Hematopoietic multipotent progenitor cell (in vitro differentiated cells): ENCODE results near the gene OLFM3. TPM values are rescaled to one million over a fixed set of nuclear protein-coding genes. Genes with fewer than 3 reads are reported as not detected.

Experiments
- DNase-seq, 3 donors: peaks; one replicate each; pipeline ENCODE4 v3.0.0-alpha.2; 2011 to 2015; ENCODE audit warnings: low read depth in 2 of 3, low spot score in 2 of 3
- total RNA-seq: library from RNA; depleted of rRNA; stranded (reverse); fragments of >200 nt; gene quantifications from one replicate; pipeline ENCODE4 v1.2.3, GENCODE V29; 2012

OLFM3 gene
- total RNA-seq, result 0.27 TPM

DNA sequence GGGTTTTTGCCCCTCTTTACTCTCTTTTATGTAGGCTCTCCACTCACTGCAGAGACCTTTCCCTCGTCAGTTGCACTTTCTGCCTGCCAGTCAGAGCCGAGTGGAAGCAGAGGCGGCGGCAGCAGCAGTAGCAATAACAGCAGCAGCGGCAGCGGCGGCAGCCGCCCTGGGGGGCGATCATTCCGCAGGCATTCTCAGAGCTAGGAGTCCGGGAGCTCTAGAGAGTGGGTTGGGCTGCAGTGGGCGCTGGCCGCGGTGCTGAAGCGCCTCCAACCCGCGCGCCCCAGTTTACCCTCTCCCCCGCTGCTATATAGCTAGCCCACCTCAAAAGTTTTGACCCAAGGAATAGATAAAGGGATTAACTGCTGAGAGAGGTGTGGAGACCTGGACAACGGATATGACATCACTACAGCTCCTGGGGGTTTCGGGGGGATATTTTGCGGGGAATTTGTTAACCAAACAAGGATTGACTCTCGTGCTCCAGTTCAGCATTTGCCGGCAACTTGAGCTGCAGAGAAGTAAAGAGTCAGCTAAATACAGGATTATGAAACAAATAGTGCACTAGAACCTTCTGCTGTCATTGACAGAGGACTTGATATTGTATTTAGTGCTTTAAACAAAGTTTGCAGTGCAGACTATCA is at the start of gene OLFM3:
Gene OLFM3 (minus strand): TSS at position 102 of the 641 bp plus-strand sequence.
- peak in 2 of 3 donors; percentile 47 to 64 for DNase-seq

DNA sequence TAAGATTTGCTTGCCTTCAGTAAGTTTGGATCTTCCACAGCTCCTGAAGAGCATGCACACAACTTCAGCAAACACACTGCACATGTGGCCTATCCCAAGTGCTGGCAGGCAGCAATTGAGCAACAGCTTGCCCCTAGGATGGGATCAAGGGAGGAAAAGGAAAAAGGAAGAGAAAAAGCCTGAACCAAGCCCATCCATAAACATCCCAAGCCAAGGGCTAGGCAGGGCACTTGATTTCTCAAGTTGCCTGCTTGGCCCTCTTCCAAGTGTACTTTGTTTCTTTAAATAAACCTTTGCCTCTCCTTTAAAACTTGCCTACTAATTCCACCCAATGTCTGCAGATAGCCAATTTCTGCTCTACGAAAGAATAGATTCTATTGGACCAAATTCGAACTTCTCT is 49.0 kb upstream of the OLFM3 start:
- no peak for DNase-seq

DNA sequence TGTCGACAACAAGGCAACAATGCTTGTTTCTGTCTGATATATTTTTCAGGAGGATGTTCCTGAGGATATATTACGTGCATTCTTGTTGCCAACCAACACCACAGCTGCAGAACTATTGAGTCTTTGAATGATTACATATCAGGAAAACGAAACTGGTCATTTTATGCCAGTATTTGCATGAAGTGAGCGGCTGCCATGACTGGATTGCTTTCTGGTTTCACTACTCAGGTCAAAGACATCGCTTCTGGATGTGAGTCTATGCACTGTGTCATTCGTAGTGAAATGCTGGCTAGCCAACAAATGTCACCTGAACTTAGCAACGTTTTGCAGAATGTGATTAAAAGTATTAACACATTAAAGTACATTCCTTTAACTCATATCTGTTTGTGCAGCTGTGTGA is 35.8 kb upstream of the OLFM3 start:
- no peak for DNase-seq

DNA sequence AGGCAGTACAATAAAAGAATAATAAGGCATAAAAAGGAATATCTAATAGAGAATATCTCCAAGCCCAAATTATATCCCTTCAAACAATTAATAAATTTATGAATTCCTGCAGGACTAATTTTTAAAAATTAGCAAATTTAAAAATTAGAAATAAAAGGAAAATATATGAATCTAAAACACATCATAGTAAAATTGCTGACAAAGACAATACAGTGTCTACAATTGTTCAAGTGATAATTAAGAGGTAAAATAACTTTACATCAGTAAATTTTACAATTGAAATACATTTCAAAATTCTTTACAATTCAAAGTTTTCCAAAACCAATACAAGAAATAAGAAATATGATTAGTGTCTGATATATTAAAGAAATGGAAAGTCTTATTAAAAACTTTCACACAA is 22.8 kb upstream of the OLFM3 start:
- DNase-seq, result no peak

DNA sequence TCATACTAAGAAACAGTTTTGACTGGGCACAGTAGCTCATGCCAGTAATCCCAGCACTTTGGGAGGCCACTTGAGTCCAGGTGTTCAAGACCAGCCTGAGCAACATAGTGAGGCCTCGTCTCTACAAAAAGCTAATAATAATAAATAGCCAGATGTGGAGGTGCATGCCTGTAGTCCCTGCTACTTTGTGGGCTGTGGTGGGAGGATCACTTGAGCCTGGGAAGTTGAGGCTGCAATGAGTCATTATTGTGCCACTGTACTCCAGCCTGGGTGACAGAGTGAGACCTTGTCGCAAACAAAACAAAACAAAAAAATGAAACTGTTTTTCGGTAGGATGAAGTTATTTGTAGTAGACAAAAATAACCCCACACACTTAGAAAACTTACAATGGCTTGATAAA is 19.0 kb upstream of the OLFM3 start:
- no peak for DNase-seq

DNA sequence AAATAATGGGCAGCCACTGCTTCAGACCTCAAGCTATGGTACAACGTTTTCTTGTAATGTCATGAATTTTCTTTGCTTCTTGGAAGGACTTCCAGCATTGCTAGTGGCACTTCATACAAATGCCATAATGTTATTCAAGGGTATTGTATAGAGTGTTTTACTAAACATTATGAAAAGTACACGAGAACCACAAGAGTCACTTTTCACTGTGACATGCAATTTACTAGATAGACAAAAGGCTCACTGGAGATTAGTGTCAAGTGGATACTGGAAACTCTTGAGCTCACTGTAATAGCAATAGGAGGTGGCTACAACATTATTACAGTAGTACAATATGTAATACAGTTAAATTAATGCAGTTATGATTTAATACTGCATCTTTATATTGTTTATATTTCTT is 5.3 kb upstream of the OLFM3 start:
- no peak for DNase-seq

DNA sequence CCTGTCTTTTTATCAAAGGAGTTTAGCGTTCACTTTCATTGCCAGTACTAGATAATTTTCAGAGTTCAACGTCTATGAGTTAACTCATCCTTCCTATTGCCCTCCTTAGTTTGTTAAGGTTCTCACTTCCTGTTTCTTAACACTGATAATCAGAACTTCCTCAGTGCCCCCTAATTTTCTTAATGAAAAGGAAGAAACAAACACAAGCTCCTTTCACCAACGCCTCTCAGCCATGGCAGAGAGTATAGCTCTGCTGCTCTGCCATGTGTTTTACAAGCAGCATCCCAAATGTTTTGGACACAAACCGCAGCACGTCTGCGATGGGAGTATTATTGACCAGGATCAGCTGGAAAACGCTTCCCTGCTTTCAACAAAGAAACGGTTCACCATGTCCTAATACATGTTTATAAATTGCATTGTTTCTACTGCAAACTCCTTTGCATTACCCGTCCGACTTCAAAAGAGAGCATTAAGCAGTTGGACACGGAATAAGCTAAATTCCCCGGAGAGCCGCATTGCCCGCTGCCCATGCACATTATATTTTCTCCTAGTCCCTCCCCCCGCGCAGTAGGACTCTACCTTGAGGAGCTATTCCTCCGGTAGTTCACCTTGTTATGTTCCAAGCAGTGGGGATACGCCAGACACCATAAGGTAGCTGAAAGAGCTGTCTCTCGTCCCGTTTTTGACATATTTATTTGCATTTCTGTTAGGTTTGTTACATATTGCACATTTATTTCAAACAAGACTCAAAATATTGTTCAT is 561 bp downstream of the OLFM3 start:
- DNase-seq, result no peak

DNA sequence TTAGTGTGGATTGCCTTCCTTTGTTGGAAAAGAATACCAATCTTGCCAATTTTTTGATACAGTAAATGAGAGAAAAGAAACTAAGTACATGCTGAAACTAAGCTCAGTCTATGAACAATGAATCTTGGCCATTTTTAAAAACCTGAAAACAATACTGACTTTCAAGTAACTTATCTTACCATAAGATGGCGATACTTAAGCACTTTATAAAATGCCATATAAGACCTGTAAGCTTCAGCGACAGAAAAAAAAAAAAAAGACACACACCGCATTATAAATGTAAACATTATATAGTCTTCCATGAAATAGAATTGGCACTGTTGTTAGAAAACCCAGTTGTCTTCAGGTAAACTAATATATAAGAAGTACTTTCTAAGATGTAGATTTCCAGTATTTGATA is 3.0 kb downstream of the OLFM3 start:
- no peak for DNase-seq

DNA sequence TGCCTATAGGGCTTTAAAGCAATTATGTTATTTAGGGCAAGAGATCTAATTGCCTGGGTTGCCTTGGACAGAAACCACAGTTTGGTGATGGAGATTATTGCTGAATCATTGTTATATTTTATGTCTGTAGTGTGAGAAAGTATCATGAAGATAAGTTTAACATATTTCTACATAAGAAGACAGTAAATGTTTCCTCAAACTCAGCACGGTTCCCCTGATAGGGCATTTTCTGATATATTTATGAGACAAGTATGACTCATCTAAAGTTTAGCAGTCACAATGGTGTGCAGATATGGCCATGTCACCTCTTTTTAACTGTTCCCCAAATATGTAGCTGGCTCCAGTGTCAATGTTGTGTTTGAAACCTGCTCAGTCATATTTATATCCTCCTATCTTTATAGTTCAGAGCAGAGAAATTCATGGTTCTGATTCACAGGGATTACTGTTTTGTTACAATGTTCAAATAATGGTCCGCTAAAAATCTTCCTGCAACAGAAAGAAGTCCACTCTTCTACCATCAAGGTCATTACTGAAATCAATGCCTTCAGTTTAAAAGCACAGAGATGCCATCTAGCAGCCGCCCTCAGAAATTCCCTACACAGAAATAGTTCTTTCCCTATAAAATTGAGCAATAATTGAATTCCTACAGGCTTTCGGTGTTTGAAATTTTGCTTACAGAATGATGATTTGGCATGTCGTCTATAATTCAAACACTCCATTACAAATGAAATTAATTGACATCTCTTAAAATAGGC is 3.7 kb downstream of the OLFM3 start:
- peak in 2 of 3 donors; percentile 51 to 74 for DNase-seq

DNA sequence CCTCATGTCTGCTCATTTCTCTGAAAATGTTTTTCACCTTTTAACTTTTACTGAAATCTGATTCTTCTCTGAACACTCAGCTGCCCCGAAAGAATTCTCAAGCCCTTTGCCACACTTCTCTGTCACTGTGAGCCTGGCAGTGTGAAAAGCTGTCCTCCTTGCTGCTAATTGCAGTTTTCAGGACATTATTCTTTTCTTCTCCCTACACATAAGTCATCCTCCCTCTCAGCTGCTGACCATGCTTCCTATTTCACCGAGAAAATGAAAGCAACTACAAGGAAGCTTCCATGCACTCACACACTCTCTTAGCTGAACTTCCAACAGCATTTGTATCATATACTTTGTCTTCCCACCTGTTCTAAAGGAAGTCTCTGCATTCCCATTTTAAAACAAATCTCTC is 15.8 kb downstream of the OLFM3 start:
- no peak for DNase-seq

DNA sequence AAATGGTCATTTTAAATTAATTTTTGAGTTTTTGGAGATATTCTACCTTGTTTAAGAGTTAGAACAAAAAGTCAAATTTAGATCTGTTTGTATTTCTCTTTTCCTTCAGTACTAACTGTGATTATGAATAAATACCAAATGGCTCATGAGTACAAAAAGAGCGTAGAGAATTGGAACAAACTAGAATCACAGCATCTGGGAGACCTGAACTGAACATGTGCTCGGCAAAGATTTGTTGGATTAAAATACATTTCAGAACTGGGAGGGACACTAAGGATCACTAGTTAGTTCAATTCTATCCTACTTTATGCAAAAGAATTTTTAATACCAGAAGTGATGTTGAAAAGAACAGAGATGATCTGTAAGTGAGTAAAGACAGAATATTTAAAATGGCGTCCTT is 19.5 kb downstream of the OLFM3 start:
- no peak for DNase-seq

DNA sequence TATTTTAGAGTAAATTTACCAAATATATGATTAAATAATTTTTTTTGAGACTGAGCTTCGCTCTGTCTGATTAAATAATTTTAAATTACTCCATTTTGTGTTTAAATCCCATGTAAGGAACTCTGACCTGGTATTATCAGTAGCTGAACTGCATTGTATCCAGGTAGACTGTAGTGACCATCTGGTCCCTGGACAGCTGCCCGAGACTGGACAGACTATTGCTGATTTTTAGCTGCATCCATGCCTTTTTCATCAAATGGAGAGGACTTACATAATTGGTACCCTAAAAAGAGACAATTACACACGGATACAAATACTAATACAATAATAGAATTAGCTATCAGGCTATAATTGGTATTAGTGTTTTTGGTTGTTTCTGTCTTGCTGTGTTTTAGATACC is 20.6 kb downstream of the OLFM3 start:
- DNase-seq, result no peak

DNA sequence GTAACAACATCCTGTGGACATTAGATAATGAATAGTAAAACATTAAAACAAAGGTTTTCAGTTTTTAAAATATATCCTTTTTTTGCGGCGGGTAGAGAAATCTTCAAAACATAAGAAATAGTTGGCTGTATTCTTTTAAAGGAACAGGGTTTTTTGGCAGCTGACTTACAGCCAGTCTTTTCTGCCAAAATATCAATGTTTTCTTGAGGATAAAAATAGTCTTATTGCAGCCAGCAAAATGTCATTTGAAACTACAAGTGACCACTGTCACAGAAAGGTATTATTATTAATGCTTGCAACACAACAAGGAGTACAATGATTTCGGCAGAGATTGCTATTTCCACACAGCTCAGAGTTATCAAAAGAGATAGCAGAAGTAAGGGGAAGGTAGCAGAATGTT is 21.4 kb downstream of the OLFM3 start:
- DNase-seq, result no peak

DNA sequence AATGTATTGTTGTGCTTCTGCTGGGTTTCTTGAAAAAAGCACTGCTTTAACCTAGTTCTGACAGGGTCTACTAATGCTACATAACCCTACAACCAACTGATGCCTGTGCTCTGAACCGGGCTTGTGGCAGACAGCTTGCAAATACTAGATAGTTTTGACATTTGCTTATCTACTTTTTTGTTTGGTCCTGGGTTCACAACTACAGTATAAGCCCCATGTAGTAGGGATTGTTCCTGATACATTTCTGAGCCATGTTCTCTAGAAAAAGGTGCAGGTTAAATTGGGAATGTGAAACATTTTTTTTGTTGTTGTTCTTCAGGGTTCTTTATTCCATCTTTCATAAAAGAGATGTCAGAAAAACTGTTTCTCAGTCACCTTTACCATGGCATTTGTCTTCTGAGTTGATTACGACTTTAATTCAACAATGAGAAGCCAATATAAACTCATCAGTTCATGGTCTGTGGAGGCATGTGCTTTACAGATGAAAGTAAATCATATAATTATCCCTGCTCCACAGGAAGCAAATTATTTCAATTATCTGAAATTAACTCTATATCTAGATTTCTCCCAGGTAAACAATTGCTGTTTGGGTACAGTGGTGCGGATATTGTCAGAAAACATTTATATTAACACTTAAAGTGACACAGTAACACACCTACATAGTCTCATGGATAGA is 22.0 kb downstream of the OLFM3 start:
- no peak for DNase-seq

DNA sequence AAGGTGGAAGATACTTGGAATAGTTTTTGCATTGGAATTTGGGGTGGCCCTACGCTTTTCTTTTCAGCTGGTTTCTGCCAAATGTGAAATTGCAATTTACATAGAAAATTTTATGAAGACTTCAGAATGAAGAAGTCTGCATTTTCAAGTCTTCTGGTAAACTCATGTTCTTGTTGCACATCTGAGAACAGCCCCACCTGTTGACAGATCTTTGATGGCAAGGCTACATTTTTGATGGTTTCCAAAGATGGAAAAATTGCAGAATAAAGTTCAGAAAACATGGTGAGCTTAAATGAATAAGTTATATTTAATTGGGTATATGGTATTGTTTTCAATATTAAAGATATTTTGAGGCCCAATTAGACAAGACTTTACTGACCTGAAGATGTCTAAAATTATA is 25.4 kb downstream of the OLFM3 start:
- peak in 2 of 3 donors; percentile 3 to 69 for DNase-seq

DNA sequence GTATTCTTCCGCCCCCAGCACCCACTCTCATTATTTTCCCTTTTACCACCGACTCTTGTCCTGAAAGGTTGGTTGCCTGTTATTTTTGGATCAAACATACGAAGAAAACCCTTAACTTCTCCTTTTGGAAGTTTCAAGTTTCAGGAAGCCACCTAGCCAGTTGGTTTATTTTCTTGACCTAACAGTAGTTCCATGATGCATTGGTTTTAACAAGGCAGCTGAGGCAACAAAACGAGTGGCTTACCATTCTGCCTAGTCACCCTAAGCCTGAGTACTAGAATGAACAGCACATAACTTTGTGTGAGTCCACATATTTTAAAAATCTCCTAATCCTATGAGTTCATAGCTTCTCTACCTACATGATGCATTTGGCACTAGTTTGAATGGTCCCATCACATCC is 28.9 kb downstream of the OLFM3 start:
- no peak for DNase-seq

DNA sequence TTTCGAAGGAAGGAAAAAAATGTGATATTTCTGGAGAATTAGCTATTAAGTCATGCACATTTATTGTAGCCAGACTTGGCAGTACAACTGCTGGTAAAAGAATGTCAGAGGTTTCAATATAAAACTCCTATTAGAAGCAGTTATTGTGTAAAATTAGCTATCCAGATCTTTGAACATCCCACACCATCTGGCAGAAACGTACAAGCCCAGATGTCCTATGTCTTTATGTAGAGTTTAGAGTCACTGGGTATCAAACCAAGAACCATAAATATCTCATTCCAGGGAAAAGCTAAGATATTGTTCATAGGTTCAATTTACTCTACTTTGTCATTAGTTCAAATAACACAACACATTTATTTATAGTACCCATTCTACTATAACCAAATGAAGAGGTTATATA is 31.4 kb downstream of the OLFM3 start:
- DNase-seq, result no peak

DNA sequence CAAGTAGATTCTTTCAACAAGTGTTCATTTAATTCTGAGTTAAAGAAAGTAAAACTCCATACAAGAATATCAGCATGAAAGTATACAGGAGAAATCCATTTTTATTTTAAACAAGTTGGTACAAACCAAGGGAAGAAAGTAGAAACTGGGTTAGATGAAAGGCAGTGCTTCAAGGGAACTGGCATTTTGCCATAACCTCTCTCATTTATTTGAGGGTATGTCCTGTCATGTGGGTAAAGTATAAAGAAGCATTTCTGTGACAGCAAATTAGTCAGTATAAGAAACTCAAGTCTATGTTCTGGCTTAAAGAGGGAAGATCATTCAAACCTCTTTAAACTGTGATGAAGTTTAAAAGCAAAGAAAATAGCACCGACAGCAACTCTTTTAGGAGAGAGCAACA is 32.0 kb downstream of the OLFM3 start:
- peak in 1 of 3 donors; percentile 52 for DNase-seq

DNA sequence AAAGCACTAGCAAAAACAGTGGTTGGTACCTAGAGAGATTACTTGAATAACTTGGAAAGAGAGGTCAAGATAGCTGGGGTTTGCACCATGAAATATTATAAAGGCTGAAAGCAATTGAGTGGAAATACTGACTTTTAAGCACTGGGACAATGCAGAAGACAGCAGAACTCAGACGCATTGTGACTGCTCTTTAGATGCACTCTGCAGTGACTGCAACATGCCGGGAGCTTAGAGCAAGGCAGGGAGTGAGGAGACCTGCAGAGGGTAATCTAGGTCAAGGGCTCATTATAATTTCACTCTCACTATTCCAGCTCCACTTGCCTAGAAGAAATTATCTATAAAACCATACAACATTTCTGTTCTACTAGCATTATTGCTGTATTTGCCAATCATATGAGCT is 36.6 kb downstream of the OLFM3 start:
- no peak for DNase-seq

DNA sequence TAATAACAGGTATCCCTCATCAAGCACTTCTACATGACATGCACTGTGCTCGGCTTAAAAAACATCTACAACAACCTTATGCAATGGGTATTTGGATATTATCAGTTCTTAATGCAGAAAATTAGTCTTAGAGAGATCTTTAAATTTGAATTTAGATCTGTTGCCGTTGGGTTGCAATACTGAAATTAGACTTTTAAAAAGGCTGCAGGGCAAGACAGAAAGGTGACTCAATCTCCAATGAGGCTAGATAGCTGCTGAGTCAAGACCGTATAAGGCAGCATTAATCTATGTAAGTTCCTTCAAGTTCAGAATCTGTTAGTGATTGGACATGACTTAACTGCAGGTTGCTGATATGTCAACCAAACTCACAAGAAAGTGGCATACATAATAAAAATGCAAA is 37.3 kb downstream of the OLFM3 start:
- DNase-seq, result no peak

DNA sequence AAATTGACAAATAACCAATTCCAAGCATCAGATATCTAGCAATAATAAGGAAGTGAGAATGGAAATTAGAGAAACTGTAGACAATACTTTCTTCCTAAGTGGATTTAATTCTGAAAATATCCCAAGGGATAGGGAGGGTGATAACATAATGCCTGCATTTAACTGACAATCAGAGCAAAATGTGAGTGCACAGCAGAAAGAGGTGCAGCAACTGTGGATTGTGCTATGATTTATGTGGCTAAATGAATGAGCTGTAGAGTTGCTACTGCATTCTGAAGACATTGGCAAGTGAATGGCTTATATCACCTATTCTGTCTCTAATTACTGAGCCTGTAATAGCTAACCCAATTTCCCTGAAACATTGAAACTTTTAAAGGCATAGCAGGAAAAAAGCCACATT is 39.0 kb downstream of the OLFM3 start:
- DNase-seq, result no peak
